Activated CD4-positive, CD25-positive, alpha-beta regulatory T cell treated with anti-CD3 and anti-CD28 coated beads, Interleukin-2, amount 50 U/mL, for 24 hours (primary cell): ENCODE measurements around the gene TAF9.
"Not testable (repeated sequence)": the region's sequence is repeated elsewhere in the genome, so short reads cannot be mapped to it uniquely, and the experiment has no call there.

ENCODE experiments used
- ATAC-seq, 2 donors: fragments of 150-1000 bp; cut with Tn5 transposase; one replicate each; pipeline ENCODE4 v1.10.0; 2021; ENCODE audit warnings: mild to moderate bottlenecking in 1 of 2, moderate library complexity in 1 of 2

The TAF9 gene

DNA sequence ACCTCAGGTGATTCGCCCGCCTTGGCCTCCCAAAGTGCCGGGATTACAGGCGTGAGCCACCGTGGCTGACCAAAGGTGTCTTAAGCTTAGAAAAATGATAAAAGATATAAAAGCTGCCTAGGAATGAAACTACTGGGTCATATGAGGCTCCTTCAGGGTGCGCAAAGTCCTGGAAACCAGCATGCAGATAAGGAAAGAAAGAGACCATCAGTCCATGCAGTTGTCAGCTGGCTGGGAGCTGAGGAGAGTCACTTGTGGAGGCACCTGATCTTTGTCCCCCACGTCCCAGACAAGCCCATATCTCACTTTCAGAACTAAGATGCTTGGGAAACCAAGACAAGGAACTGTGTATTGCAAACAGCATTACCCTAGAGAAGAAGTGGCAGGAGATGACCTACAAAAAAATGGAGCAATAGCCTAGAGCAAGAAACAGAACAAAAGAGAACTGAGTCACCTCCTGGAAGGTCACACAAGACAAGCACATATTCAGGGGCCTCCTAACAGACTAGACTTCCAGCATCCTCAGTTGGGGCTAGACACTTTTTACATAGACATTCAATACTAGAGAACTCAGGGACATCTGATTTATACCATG, 33.9 kb downstream of the TAF9 start:
- ATAC-seq = no peak

DNA sequence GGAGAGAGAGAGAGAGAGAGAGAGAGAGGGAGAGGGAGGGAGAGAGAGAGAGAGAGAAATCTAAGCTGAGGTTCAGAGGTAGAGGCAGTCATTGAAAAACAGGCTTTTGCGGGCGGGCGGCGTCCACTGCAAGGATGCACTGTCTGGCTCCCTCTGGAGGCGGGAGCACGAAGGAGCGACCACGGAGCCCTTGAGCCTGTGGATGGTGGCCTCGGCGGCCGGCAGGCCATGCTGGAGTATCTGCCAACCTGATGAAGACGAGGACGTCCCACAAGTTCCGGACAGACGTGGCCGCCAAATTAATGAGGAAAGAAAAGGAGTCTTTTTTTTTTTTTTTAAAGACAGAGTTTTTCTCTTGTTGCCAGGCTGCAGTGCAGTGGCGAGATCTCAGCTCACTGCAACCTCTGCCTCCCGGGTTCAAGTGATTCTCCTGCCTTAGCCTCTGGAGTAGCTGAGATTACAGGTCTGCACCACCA, 34.5 kb downstream of the TAF9 start:
- peak; percentile 61 to 68 for ATAC-seq

DNA sequence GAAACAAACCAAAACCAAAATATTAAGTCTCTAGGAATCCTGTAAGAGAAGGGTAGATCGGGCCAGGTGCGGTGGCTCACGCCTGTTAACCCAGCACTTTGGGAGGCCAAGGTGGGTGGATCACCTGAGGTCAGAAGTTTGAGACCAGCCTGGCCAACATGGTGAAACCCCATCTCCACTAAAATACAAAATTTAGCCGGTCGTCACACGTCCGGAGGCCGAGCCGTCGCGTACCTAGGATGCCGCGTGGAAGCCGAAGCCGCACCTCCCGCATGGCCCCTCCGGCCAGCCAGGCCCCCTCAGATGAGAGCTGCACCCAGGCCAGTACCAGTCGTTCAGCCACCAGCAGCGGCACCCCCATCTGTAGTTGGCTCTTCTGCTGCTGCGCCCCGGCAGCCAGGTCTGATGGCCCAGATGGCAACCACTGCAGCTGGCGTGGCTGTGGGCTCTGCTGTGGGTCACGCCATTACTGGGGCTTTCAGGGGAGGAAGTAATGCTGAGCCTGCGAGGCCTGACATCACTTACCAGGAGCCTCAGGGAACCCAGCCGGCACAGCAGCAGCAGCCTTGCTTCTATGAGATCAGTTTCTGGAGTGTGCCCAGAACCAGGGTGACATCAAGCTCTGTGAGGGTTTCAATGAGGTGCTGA, 35.5 kb downstream of the TAF9 start:
- ATAC-seq = not testable (repeated sequence)

DNA sequence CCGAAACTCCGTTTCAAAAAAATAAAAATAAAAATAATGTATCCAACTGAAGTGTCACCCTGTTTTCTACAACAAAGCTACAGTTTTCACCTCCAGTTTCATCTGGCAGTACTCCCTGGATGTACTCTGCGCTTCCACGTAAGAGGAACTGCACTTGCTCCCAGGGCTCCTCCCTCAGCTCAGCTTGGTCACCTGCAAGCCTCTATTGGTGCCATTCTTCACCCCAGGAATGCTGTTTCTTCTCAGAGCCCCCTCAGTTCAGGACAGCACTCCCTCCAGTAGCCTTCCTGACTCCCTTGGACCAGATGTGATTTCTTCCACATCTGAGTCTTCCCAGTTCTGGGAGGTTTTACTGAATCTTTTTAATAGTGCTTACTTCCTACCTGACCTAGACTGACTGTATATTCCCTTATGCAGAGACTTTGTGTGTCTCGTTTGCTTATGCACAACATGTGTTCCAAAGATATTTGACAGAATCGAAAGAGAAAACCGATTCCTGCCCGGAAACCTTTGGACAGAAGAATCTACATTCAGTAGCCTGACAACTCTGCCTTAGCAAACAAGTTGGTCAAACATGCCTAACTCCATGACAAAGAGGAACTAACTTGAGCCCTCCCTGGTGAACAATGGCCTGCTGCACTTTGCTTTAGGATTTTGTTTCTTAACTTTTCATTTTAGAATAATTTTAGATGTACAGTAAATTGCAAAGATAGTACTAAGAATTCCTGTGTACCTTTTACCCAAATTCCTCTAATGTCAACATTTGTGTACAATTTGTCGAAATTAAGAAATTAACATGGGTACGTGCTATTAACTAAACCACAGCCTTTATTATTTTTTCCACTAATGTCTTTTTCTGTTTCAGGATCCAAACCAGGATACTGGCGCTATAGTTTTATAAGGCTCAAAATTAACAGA, 37.5 kb downstream of the TAF9 start:
- no peak for ATAC-seq

DNA sequence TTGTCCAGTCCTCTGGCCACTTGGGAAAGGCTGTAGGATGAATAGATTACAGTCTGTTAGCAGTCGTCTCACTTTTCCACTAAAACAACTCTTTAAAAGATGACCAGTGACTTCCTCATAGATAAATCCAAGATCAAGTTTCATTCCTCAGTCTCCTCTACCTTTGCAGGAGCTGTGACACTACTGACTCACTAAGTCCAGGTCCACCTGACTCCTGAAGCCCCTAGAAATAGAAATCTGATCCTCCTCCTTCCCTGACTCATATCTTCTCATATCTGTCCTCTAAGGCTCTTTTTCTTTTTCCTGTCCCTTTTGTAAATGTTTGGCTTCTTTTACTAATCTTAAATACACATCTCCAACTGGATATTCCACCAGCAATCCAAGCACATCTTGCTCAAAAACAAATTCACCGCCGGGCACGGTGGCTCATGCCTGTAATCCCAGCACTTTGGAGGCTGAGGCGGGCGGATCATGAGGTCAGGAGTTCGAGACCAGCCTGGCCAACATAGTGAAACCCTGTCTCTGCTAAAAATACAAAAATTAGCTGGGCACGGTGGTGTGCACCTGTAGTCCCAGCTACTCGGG, 39.3 kb downstream of the TAF9 start:
- ATAC-seq = no peak

DNA sequence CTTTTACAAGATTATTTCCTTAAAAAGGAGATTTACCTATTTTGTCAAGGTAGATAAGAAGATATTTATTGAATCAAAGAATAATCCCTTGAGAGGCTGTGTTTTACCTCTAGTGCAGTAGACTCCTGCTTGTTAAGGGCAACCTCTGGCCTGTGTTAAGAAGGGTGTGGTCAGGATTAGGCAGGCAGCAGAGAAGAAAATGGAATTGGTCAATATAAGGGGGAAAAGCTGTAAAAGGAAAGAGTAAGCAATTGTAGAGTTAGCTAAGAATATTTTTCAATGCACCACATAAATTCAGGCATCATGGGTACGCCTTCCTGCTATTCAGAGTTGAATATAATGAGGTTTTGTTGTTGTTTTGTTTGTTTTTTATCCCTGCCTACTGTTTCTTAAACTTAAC, 43.0 kb downstream of the TAF9 start:
- ATAC-seq = no peak

DNA sequence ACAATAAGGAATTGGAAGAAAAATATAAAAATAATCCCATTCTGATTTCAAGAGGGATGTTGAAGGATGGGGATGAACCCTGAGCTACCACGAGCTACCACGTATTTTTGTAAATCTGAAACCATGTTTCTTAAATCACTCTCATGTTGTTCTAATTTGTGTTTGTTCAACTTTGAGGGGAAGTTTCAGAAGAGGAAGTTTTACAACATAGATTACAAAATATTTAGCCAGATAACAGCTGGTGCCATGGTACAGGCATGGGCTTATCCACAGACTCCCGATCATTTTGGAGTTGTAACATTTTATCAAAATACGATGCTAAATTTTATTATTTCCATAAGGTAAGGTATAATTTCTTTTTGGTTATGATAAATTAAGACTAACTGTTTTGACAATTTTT, 51.9 kb downstream of the TAF9 start:
- no peak for ATAC-seq

DNA sequence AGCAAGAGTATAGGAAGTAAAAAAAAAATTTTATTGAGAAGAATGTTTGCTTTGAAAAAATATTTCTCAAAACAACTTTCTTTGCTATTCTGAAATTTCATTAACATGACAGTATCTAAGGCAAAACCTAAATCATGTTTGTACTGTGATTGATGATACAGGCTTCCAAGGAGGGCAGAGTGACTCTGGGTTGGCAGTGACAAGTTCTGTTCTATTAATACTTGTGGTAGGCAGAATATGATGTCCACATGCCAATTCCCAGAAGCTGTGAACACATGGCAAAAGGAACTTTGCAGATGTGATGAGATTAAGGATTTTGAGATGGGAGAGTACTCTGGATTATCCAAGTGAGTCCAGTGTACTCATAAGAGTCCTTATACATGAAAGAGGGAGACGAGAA, 53.3 kb downstream of the TAF9 start:
- ATAC-seq = no peak
